Ascending aorta (tissue), 2 donors: ENCODE measurements around the gene FXYD6. TPM values are rescaled to one million over a fixed set of nuclear protein-coding genes. Genes with fewer than 3 reads are reported as not detected.

ENCODE experiments used
- DNase-seq, 2 donors: peaks; one replicate each; pipeline ENCODE4 v3.0.0-alpha.2; 2019; ENCODE audit warnings: low spot score in 2 of 2
- H3K27ac ChIP-seq, 2 donors: fragments of 200-600 bp; sonication (generic); one replicate each; pipeline ENCODE4 v1.5.1; 2016 to 2017; ENCODE audit warnings: mild to moderate bottlenecking in 1 of 2
- H3K27me3 ChIP-seq: fragments of 200-600 bp; sonication (generic); one replicate; pipeline ENCODE4 v1.5.1; 2017
- H3K36me3 ChIP-seq, 2 donors: fragments of 200-600 bp; sonication (generic); one replicate each; pipeline ENCODE4 v1.5.1; 2016
- H3K4me1 ChIP-seq, 2 donors: fragments of 200-600 bp; sonication (generic); one replicate each; pipeline ENCODE4 v1.5.1; 2016 to 2017; ENCODE audit warnings: mild to moderate bottlenecking in 1 of 2
- H3K4me3 ChIP-seq, 2 donors: fragments of 200-600 bp; sonication (generic); one replicate each; pipeline ENCODE4 v1.5.1; 2016 to 2017; ENCODE audit warnings: mild to moderate bottlenecking in 1 of 2
- H3K9me3 ChIP-seq, 2 donors: fragments of 200-600 bp; sonication (generic); one replicate each; pipeline ENCODE4 v1.5.1; 2016
- intact Hi-C: fragments of 100-400 bp; cut with DNase I; formaldehyde crosslinking; loops from one replicate; pipeline ENCODE4 v1.15.1; 2023
- total RNA-seq: library from RNA; depleted of rRNA; stranded (reverse); fragments of >200 nt; gene quantifications from one replicate; pipeline ENCODE4 v1.1.0, GENCODE V29; 2016
- TF ChIP-seq, protein P1 (sequence below), 3 experiments: fragments of 200-600 bp in 2 of 3; fragments of 450-650 bp in 1 of 3; sonication (generic) in 2 of 3; IDR thresholded peaks; one replicate each; pipeline ENCODE4 v1.5.1; 2016 to 2019; ENCODE audit warnings: antibody characterized with exemption in 3 of 3, mild to moderate bottlenecking in 1 of 3, moderate library complexity in 1 of 3

FXYD6 gene
- total RNA-seq, 1 donor from 2014 or later: 16.4 TPM

DNA sequence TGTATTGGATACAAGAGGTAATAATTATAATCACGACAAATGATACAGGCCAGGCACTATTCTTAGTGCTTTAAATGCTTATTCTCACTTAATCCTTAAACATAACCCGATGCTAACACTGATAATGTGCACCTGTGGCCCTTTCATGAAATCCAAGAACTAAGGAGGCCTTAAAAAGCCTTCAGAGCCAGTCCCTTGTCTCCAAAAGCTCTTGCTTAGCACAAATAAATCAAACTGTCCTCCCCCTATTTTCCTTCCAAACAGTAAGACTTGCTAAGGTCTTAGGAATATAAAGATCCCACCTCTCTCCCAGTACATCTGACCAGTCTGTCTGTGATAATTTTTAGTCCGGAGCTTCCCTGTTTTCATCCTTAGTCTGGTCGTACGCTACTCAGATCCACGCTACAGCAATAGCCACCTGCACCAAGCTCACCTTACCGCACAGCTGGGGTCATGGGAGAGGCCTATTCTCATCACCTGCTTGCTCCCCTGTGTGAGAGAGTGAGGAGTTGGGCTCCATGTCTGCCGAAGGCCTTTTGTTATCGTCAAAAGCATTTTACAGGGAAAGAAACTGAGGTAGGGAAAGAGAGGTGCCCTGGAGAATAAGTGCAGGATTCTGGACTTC lies 16.9 kb downstream of the FXYD6 start:
- Histone ChIP-seq H3K27me3 (no peaks in the 10 kb centered on the region), H3K36me3 (no peaks in the 10 kb centered on the region), H3K9me3 (no peaks in the 10 kb centered on the region), H3K4me1 (no peaks in the 10 kb centered on the region), H3K27ac (no peak overlapping the region), H3K4me3 (no peak overlapping the region)
- intact Hi-C loops: no loop called here
- TF ChIP-seq, protein P1, sequence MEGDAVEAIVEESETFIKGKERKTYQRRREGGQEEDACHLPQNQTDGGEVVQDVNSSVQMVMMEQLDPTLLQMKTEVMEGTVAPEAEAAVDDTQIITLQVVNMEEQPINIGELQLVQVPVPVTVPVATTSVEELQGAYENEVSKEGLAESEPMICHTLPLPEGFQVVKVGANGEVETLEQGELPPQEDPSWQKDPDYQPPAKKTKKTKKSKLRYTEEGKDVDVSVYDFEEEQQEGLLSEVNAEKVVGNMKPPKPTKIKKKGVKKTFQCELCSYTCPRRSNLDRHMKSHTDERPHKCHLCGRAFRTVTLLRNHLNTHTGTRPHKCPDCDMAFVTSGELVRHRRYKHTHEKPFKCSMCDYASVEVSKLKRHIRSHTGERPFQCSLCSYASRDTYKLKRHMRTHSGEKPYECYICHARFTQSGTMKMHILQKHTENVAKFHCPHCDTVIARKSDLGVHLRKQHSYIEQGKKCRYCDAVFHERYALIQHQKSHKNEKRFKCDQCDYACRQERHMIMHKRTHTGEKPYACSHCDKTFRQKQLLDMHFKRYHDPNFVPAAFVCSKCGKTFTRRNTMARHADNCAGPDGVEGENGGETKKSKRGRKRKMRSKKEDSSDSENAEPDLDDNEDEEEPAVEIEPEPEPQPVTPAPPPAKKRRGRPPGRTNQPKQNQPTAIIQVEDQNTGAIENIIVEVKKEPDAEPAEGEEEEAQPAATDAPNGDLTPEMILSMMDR (IDR thresholded peaks at IDR 0.05): no peak
- no peak for DNase-seq

GRCh38 chr11:117859061-117859460 lies 17.4 kb downstream of the FXYD6 start:
- intact Hi-C loops: no loop called here
- H3K4me3 ChIP-seq: no peak overlapping the region
- no peak overlapping the region for H3K27ac ChIP-seq
- TF ChIP-seq, protein P1 (IDR thresholded peaks at IDR 0.05): no peak
- H3K9me3 ChIP-seq: no peaks in the 10 kb centered on the region
- H3K4me1 ChIP-seq: no peaks in the 10 kb centered on the region
- DNase-seq: no peak
- H3K36me3 ChIP-seq: no peaks in the 10 kb centered on the region
- H3K27me3 ChIP-seq: no peaks in the 10 kb centered on the region

GRCh38 chr11:117857734-117858414 lies 18.6 kb downstream of the FXYD6 start:
- H3K27me3 ChIP-seq: no peaks in the 10 kb centered on the region
- TF ChIP-seq, protein P1 (IDR thresholded peaks at IDR 0.05): no peak
- no peaks in the 10 kb centered on the region for H3K36me3 ChIP-seq
- H3K9me3 ChIP-seq: no peaks in the 10 kb centered on the region
- intact Hi-C loops: no loop called here
- no peak overlapping the region for H3K4me3 ChIP-seq
- no peak overlapping the region for H3K27ac ChIP-seq
- H3K4me1 ChIP-seq: no peaks in the 10 kb centered on the region
- no peak for DNase-seq

GRCh38 chr11:117855912-117856651 lies 20.4 kb downstream of the FXYD6 start:
- no peak overlapping the region for H3K27ac ChIP-seq
- H3K4me1 ChIP-seq: no peaks in the 10 kb centered on the region

DNA sequence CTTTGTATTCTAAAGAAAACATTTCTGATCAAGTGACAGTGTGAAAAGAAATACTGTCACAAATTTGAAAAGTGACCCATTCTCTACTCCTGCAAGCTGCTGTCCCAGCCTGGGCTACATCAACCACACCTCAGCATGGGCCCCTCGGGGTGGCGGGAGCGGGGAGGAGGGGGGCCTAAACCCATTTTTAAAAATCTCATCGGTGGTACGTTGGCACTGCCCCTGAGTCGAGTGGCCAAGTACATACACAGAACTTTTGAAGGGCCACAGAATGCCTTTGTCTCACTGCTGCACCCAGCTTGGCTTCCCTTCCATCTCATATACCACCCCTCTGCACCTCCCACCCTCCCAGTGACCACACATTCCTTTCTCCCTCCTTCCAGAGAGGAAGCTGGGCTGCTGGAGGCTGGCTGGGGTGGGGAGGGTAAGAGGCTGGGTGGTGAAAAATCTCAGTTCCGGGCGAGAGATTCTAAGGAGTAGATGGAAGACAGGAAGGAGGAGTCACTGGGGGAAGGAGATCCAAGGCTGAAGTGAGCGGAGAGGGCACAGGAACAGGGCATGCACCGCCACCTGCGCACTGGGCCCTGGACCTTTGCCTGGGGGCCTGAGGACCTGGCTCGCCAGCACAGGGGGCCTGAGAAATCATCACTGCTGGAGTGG lies 21.1 kb downstream of the FXYD6 start:
- TF ChIP-seq, protein P1 (IDR thresholded peaks at IDR 0.05): no peak
- no peaks in the 10 kb centered on the region for H3K27me3 ChIP-seq
- H3K4me1 ChIP-seq: no peaks in the 10 kb centered on the region
- no peak overlapping the region for H3K4me3 ChIP-seq
- intact Hi-C loops: no loop called here
- no peak for DNase-seq
- no peaks in the 10 kb centered on the region for H3K9me3 ChIP-seq
- H3K36me3 ChIP-seq: no peaks in the 10 kb centered on the region
- no peak overlapping the region for H3K27ac ChIP-seq

More at GRCh38 chr11:117855912-117856651, 20.4 kb downstream of the FXYD6 start:
- intact Hi-C loops: no loop called here
- H3K9me3 ChIP-seq: no peaks in the 10 kb centered on the region
- no peak overlapping the region for H3K4me3 ChIP-seq
- H3K27me3 ChIP-seq: no peaks in the 10 kb centered on the region
- no peak for DNase-seq
- H3K36me3 ChIP-seq: no peaks in the 10 kb centered on the region
- TF ChIP-seq, protein P1 (IDR thresholded peaks at IDR 0.05): no peak
